Kidney (tissue), 14 donors: ENCODE measurements around the gene SGCG. TPM values are rescaled to one million over a fixed set of nuclear protein-coding genes. Genes with fewer than 3 reads are reported as not detected.

Experiments
- DNase-seq, 5 donors: peaks; one replicate each; pipeline ENCODE4 v3.0.0-alpha.2; 2013 to 2020
- FAIRE-seq: peaks from 2 replicates; lab custom pipeline; 2012; peaks lifted over from hg19 to GRCh38; lab: Jason Lieb, UNC
- H3K27ac ChIP-seq, 2 donors: one replicate each; pipeline ENCODE4 v1.7.0; 2013; ENCODE audit warnings: low read depth in 2 of 2, low read length in 2 of 2, inconsistent platforms in 1 of 2
- H3K27me3 ChIP-seq: one replicate; pipeline ENCODE4 v1.7.1; 2013; ENCODE audit warnings: low read length, inconsistent platforms; ENCODE audit not compliant: control insufficient read depth, insufficient read depth
- H3K36me3 ChIP-seq, 3 donors: one replicate each; pipeline versions ENCODE4 v1.7.0 to v1.7.1; 2013; ENCODE audit warnings: low read length in 3 of 3, control low read depth in 1 of 3, inconsistent platforms in 1 of 3; ENCODE audit not compliant: insufficient read depth in 3 of 3, control insufficient read depth in 2 of 3
- H3K4me1 ChIP-seq, 3 donors: one replicate each; pipeline versions ENCODE4 v1.7.0 to v1.7.1; 2013; ENCODE audit warnings: low read length in 3 of 3, inconsistent platforms in 1 of 3, low read depth in 1 of 3; ENCODE audit not compliant: control insufficient read depth in 2 of 3, insufficient read depth in 2 of 3
- H3K4me3 ChIP-seq, 3 donors: one replicate each; pipeline versions ENCODE4 v1.7.0 to v1.8.1; 2013; ENCODE audit warnings: low read length in 3 of 3, control low read depth in 1 of 3, inconsistent platforms in 1 of 3
- H3K9ac ChIP-seq, 3 donors: one replicate each; pipeline versions ENCODE4 v1.7.0 to v1.7.1; 2013; ENCODE audit warnings: low read length in 3 of 3, control low read depth in 1 of 3, inconsistent platforms in 1 of 3
- H3K9me3 ChIP-seq, 3 donors: one replicate each; pipeline versions ENCODE4 v1.7.0 to v1.7.1; 2013; ENCODE audit warnings: low read length in 3 of 3, control low read depth in 1 of 3, inconsistent platforms in 1 of 3; ENCODE audit not compliant: control insufficient read depth in 2 of 3, insufficient read depth in 1 of 3
- intact Hi-C: fragments of 100-400 bp; cut with DNase I; formaldehyde crosslinking; loops from one replicate; pipeline ENCODE4 v1.11.1; 2022
- polyA plus RNA-seq: library from polyadenylated mRNA; stranded (reverse); fragments of 350-450 nt; fragmentation: Illumina TruSeq; extraction: RNeasy Lipid Tissue Mini Kit (QIAGEN cat#74804); gene quantifications from one replicate; pipeline ENCODE4 v1.2.3, GENCODE V29; 2014; ENCODE audit warnings: low read depth, low replicate concordance; ENCODE audit not compliant: insufficient read depth
- total RNA-seq: library from RNA; stranded (reverse); fragmentation: NEBNext Ultra II Directional; extraction: Animal tissue kit (Norgen Biotek cat#: 25700); gene quantifications from one replicate; pipeline ENCODE4 v1.2.1, GENCODE V29; 2021
- TF ChIP-seq, protein P1 (sequence below): IDR thresholded peaks from 3 replicates; pipeline ENCODE4 v1.5.1; 2012; ENCODE audit warnings: mild to moderate bottlenecking, moderate library complexity, borderline replicate concordance; ENCODE audit not compliant: insufficient read depth; ENCODE audit errors: extremely low read depth
- donor health status: control.
- donor health status: control.
- donor health status: control.
- donor health status: control.
- donor health status: control.
- donor health status: DM: yes; HTN: yes; CAD: no.
- donor health status: Normal renal cell carcinoma (clear cell type).

SGCG gene
- total and polyA plus RNA-seq, 2 donors from 2014 or later, result 0.50 TPM; not detected in 1

DNA sequence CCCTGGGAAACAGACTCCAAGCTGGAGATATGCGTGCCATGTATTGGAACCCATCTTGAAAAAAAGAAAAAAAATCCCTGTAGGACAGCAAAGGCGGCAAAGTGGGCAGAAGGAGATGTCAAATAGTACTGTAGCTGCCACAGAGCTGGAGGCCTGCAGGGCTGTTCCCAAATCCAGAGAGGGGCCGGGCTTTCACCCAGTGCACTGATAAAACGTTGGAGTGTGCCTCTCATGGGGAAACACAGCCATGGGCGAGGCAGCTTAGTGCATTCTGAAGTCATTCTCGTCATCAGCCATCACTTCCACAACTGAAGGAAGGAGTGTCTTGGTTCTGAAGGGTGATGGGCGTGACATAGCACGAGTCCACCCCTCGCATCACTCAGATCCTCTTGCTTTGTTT is 4.8 kb downstream of the SGCG start:
- FAIRE-seq, result no peak
- H3K4me3 ChIP-seq, result no peak overlapping the region

DNA sequence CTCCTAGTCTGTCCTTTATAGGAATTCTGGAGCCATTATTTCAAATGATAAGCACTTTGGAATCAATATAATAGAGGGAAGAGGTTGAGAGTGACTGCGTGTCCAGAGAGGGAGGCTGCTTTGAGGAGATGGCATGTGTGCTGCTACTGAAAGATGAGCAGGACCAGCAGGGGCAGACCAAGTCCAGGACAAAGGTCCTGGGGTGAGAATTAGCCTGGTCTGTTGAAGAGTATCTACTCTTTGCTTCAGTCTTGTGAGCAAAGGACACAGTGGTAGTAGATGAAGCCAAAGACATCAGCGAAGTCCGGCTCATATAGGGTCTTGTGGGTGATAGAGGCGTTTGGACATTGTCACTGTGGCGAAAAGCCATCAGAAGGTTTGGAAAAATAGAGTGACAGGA is 21.1 kb downstream of the SGCG start:
- intact Hi-C loops, result no loop called here
- FAIRE-seq (no peak), DNase-seq (no peak)
- no peaks in the 10 kb centered on the region for H3K36me3 ChIP-seq
- no peak overlapping the region for H3K4me3 ChIP-seq
- no peak overlapping the region for H3K27ac ChIP-seq
- H3K4me1 ChIP-seq, result no peaks in the 10 kb centered on the region
- no peaks in the 10 kb centered on the region for H3K27me3 ChIP-seq
- TF ChIP-seq, protein P1, sequence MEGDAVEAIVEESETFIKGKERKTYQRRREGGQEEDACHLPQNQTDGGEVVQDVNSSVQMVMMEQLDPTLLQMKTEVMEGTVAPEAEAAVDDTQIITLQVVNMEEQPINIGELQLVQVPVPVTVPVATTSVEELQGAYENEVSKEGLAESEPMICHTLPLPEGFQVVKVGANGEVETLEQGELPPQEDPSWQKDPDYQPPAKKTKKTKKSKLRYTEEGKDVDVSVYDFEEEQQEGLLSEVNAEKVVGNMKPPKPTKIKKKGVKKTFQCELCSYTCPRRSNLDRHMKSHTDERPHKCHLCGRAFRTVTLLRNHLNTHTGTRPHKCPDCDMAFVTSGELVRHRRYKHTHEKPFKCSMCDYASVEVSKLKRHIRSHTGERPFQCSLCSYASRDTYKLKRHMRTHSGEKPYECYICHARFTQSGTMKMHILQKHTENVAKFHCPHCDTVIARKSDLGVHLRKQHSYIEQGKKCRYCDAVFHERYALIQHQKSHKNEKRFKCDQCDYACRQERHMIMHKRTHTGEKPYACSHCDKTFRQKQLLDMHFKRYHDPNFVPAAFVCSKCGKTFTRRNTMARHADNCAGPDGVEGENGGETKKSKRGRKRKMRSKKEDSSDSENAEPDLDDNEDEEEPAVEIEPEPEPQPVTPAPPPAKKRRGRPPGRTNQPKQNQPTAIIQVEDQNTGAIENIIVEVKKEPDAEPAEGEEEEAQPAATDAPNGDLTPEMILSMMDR, result no peak
- H3K9ac ChIP-seq, result no peak overlapping the region
- H3K9me3 ChIP-seq, result no peaks in the 10 kb centered on the region

More for the DNA sequence above, 4.8 kb downstream of the SGCG start:
- no peak for DNase-seq
- H3K9me3 ChIP-seq, result no peaks in the 10 kb centered on the region
- H3K36me3 ChIP-seq, result no peaks in the 10 kb centered on the region
- TF ChIP-seq, protein P1, result no peak
- H3K4me1 ChIP-seq, result no peaks in the 10 kb centered on the region
- no peak overlapping the region for H3K9ac ChIP-seq
- H3K27ac ChIP-seq, result no peak overlapping the region
- intact Hi-C loops, result no loop called here
- no peaks in the 10 kb centered on the region for H3K27me3 ChIP-seq

DNA sequence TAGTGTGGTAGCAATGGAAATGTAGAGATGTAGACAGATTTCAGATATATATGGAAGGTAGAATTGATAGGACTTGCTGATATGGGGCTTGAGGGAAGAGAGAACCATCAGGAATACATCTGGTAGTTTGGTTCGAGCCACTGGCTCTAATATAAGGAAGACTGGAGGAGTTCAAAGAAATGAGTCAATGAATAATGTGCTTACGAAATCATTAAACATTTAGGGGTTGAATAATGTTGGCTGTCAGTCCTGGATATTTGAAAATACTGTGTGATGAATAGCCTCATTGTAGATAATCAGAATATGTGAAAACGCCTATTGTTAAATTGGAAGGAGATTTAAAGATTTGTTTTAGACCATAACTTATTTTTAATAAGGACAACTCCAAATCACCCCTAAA is 21.6 kb downstream of the SGCG start:
- FAIRE-seq, result no peak
- no peaks in the 10 kb centered on the region for H3K9me3 ChIP-seq
- no peak overlapping the region for H3K9ac ChIP-seq
- H3K4me3 ChIP-seq, result no peak overlapping the region
- no peaks in the 10 kb centered on the region for H3K27me3 ChIP-seq
- no peaks in the 10 kb centered on the region for H3K36me3 ChIP-seq
- intact Hi-C loops, result no loop called here
- H3K27ac ChIP-seq, result no peak overlapping the region
- DNase-seq, result no peak
- TF ChIP-seq, protein P1, result no peak
- no peaks in the 10 kb centered on the region for H3K4me1 ChIP-seq

- H3K9me3 ChIP-seq, result peaks cover 0 to 3% (median 0%) of the 10 kb centered on the region in 3 donors
- no peak overlapping the region for H3K4me3 ChIP-seq
- H3K4me1 ChIP-seq, result no peaks in the 10 kb centered on the region
- no peak overlapping the region for H3K27ac ChIP-seq
- intact Hi-C loops, result no loop called here
- FAIRE-seq (no peak), DNase-seq (no peak)
- no peak overlapping the region for H3K9ac ChIP-seq
- no peaks in the 10 kb centered on the region for H3K36me3 ChIP-seq
- H3K27me3 ChIP-seq, result no peaks in the 10 kb centered on the region
- TF ChIP-seq, protein P1, result no peak
Measured at GRCh38 chr13:23203516-23203915, 22.7 kb downstream of the SGCG start.
